Esophagus (tissue), 2 donors: ENCODE measurements around the gene RAPH1. TPM values are rescaled to one million over a fixed set of nuclear protein-coding genes. Genes with fewer than 3 reads are reported as not detected.

Experiments
- H3K27ac ChIP-seq, 2 donors: one replicate each; pipeline ENCODE4 v1.5.1; 2013; ENCODE audit warnings: low read depth in 2 of 2, mild to moderate bottlenecking in 2 of 2, inconsistent platforms in 1 of 2, low read length in 1 of 2, moderate library complexity in 1 of 2
- H3K27me3 ChIP-seq, 2 donors: one replicate each; pipeline ENCODE4 v1.6.1; 2013; ENCODE audit warnings: low read length in 2 of 2, control low read depth in 1 of 2, mild to moderate bottlenecking in 1 of 2; ENCODE audit not compliant: insufficient read depth in 2 of 2, control insufficient read depth in 1 of 2
- H3K36me3 ChIP-seq, 2 donors: one replicate each; pipeline ENCODE4 v1.6.1; 2013; ENCODE audit warnings: low read length in 1 of 2; ENCODE audit not compliant: control insufficient read depth in 2 of 2, insufficient read depth in 2 of 2
- H3K4me1 ChIP-seq, 2 donors: one replicate each; pipeline ENCODE4 v1.6.1; 2013; ENCODE audit warnings: low read length in 1 of 2; ENCODE audit not compliant: control insufficient read depth in 2 of 2, insufficient read depth in 2 of 2
- H3K4me3 ChIP-seq, 2 donors: one replicate each; pipeline ENCODE4 v1.5.1; 2013; ENCODE audit warnings: low read length in 2 of 2, mild to moderate bottlenecking in 2 of 2, low read depth in 1 of 2, moderate library complexity in 1 of 2
- H3K9me3 ChIP-seq, 2 donors: one replicate each; pipeline ENCODE4 v1.6.1; 2013; ENCODE audit warnings: mild to moderate bottlenecking in 2 of 2, low read depth in 1 of 2, low read length in 1 of 2, moderate library complexity in 1 of 2; ENCODE audit not compliant: control insufficient read depth in 2 of 2, insufficient read depth in 1 of 2
- WGBS, 2 donors: extraction: QIAGEN DNeasy Blood & Tissue Kit; methylation state at CpG; one replicate each; pipeline ENCODE4 v1.1.7; 2013; 5-methylcytosine and 5-hydroxymethylcytosine counted together
- polyA plus RNA-seq, 2 donors: library from polyadenylated mRNA; stranded (reverse); fragments of 200-250 nt; gene quantifications; one replicate each; pipeline ENCODE4 v1.2.3, GENCODE V29; 2013
- donor health status: healthy with polysubstance abuse.
- donor health status: Bipolar disorder and iron deficiency.

RAPH1 gene, protein sequence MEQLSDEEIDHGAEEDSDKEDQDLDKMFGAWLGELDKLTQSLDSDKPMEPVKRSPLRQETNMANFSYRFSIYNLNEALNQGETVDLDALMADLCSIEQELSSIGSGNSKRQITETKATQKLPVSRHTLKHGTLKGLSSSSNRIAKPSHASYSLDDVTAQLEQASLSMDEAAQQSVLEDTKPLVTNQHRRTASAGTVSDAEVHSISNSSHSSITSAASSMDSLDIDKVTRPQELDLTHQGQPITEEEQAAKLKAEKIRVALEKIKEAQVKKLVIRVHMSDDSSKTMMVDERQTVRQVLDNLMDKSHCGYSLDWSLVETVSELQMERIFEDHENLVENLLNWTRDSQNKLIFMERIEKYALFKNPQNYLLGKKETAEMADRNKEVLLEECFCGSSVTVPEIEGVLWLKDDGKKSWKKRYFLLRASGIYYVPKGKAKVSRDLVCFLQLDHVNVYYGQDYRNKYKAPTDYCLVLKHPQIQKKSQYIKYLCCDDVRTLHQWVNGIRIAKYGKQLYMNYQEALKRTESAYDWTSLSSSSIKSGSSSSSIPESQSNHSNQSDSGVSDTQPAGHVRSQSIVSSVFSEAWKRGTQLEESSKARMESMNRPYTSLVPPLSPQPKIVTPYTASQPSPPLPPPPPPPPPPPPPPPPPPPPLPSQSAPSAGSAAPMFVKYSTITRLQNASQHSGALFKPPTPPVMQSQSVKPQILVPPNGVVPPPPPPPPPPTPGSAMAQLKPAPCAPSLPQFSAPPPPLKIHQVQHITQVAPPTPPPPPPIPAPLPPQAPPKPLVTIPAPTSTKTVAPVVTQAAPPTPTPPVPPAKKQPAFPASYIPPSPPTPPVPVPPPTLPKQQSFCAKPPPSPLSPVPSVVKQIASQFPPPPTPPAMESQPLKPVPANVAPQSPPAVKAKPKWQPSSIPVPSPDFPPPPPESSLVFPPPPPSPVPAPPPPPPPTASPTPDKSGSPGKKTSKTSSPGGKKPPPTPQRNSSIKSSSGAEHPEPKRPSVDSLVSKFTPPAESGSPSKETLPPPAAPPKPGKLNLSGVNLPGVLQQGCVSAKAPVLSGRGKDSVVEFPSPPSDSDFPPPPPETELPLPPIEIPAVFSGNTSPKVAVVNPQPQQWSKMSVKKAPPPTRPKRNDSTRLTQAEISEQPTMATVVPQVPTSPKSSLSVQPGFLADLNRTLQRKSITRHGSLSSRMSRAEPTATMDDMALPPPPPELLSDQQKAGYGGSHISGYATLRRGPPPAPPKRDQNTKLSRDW
- polyA plus RNA-seq, result 1 to 10 TPM; 3.8 to 5.0 TPM

DNA sequence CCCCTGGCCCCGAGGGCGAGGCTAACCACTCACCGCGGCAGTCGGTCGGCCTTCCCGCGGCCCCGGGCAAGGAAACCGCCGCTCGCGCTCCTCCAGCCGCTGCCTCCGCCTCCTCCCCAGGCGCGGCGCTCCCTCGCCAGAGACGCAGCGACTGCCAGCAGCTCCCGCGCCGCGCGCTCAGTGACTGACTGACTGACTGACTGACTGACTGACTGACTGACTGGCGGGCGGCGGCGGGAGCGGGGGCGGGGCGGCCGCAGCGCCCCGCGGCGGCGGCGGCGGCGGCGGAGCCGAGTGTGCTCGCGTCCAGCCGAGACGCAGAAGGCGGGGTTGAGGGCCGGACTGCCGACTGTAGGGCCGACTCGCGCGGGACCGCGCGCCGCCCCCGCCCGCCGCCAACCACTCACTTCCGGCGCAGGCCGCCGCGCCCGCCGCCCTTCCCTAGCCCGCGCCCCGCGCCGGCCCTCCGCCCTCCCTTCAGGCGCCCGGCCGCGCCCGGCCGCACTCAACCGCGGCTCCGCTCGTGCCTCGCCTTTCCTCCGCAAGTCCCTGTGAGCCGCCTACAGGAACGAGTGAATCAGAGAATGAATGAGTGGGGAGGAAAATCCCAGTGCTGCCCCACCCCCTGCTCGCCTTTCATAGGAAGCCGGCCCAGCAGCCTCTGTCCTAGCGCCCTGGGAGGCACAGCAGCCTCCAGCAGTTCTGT, at the start of gene RAPH1:
RAPH1 (minus strand) TSS at position 224 of the 706 bp plus-strand sequence. CDS start 39,948 bp downstream, outside the sequence.
- WGBS, 2 donors, result 0% methylated on average over 70 to 92 of the region's 92 CpGs
- H3K36me3 ChIP-seq, result no peaks in the 10 kb centered on the region
- H3K4me3 ChIP-seq, result peak within 1 kb of the TSS; percentile 95 to 99
- peak within 1 kb of the TSS; percentile 96 to 98 for H3K27ac ChIP-seq
- no peaks in the 10 kb centered on the region for H3K27me3 ChIP-seq
- H3K4me1 ChIP-seq, result no peaks in the 10 kb centered on the region
- H3K9me3 ChIP-seq, result no peaks in the 10 kb centered on the region

DNA sequence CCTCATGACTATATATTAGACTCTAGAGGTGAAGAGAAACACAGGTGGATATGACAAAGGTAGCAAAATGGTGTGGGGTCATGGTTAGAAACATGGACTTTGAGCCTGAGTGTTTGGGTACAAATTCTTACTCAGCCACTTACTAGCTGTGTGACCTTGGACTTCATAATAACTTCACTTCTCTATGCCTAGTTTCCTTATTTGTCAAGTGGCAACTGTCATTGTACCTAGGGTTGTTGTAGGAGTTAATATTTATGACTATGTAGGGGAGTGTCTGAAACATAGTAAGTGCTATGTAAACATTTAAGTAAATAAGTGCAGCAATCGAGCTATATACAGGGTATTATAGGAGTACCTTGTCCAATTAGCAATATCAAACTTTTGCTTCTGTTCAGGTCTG, 49.7 kb upstream of the RAPH1 start:
- no peaks in the 10 kb centered on the region for H3K9me3 ChIP-seq
- peaks cover 2 to 9% of the 10 kb centered on the region in 2 donors for H3K4me1 ChIP-seq
- no peaks in the 10 kb centered on the region for H3K27me3 ChIP-seq
- H3K36me3 ChIP-seq, result no peaks in the 10 kb centered on the region
- H3K27ac ChIP-seq, result peak overlapping the region in 1 of 2 donors; percentile 50
- WGBS, 2 donors, result 47 to 71% methylated on average over 1 of the region's 1 CpG
- no peak overlapping the region for H3K4me3 ChIP-seq

DNA sequence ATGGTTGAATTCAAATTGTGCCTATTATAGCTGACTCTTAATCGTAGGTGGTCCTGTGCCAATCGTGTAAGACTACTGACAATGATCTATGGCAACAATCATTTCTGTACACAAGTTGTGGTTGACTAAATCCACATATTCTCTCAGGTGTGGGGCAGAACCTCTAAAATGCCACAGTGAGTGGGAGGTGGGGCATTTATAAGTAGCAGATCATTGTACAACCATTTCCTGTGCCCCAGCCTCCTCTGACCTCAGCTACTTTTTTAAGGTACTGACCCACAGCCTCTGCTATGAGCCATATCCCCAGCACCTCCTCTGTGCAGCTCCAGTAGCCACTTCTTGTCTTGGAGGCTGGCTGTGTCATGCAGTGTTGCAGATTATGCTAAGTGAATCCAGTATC, 48.6 kb upstream of the RAPH1 start:
- Histone ChIP-seq H3K4me3 (no peak overlapping the region), H3K4me1 (peaks cover 2 to 9% of the 10 kb centered on the region in 2 donors), H3K9me3 (no peaks in the 10 kb centered on the region), H3K27me3 (no peaks in the 10 kb centered on the region), H3K36me3 (no peaks in the 10 kb centered on the region), H3K27ac (peak overlapping the region in 1 of 2 donors; percentile 24)
- WGBS, 2 donors, result 36 to 62% methylated on average over 2 of the region's 2 CpGs

DNA sequence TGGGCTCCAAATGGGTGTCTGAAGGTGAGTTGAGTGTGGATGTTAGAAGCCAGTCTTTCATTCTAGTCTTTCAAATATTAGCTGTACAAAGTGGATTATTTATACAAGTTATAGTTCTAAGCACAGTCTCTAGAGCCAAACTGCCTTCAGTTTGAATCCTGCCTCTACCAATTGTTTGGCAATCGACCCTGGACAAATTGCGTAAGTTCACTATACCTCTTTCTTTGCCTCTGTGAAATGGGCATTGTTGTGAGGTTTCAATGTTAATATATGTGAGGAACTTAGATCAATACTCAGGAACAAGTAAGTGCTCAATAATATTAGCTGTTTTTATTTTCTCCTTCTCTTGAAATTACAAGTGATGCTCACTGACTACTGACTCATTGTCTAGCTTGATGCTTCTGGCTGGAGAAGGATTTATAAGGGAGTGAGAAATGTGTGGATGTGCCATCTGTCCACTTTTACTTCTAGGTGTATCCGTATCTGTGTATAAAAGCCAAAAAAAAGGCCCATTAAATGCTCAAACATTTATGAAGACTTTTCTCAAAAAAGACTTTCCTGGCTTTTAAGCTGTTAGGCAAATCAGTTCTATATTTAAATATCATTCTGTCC, 48.1 kb upstream of the RAPH1 start:
- peaks cover 2 to 9% of the 10 kb centered on the region in 2 donors for H3K4me1 ChIP-seq
- no peak overlapping the region for H3K4me3 ChIP-seq
- no peak overlapping the region for H3K27ac ChIP-seq
- H3K36me3 ChIP-seq, result no peaks in the 10 kb centered on the region
- H3K27me3 ChIP-seq, result no peaks in the 10 kb centered on the region
- no peaks in the 10 kb centered on the region for H3K9me3 ChIP-seq
- 87 to 89% methylated on average over 3 of the region's 3 CpGs for WGBS, 2 donors

DNA sequence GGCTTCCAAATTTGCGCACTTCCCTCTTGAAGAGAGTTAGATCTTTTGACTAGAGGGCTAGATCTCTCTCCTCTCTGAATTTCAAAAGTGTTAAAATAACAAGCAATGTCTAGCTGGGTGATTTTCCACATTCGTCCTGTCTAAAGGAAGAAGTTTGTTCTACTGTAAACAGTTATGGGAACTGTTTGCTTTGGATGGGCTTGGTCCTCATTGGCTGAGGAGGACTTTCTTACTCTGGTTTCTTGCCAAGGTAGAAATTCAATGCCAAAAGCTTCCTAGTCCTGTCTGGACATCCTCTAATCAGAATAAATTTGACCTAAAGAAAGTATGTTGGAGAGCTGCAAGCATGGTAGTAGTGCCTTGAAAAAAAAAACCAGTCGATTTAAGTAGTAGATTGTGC, 47.4 kb upstream of the RAPH1 start:
- 31 to 37% methylated on average over 3 of the region's 3 CpGs for WGBS, 2 donors
- Histone ChIP-seq H3K9me3 (no peaks in the 10 kb centered on the region), H3K27me3 (no peaks in the 10 kb centered on the region), H3K27ac (peak overlapping the region in 1 of 2 donors; percentile 32), H3K4me3 (no peak overlapping the region), H3K4me1 (peaks cover 2 to 9% of the 10 kb centered on the region in 2 donors), H3K36me3 (no peaks in the 10 kb centered on the region)

DNA sequence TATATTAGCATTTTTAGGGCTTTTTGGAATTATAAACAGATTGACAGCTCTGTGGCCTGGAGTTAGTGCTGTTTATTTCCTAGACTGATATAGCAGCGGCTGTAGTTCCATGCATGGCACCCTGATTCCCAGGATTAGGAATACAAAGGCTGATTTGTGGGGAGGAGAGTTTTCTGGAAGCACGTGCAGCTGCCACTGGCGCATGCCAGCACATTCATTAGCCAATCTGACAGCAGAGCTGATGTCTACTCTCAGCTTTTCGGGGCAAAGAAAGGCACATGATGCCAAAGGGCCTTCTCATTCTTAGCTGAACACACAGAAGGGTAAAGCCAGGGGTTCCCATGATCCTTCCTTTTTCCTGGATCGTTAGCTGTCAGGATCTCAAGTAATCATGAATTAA, 45.7 kb upstream of the RAPH1 start:
- H3K27me3 ChIP-seq, result no peaks in the 10 kb centered on the region
- H3K4me1 ChIP-seq, result peaks cover 2 to 7% of the 10 kb centered on the region in 2 donors

DNA sequence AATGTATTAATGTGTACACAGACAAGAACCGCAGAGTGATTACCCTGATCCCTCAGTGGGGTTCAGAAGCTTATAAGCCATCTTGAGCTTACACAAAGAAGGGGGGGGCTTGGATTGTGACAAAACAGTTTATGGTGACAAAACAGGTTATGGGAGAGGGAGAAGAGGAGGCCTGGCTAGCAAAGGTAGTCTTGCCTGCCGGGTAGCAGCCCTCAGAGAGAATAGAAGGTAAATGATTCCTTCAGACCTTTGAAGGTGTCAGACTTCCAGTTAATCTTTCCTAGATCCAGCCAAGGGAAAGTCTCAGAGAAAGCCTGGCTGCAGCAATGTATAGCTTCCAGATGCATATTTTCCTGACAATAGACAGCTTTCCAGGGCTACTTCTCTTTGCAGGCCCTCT, 44.6 kb upstream of the RAPH1 start:
- WGBS, 2 donors, result 48 to 49% methylated on average over 2 of the region's 2 CpGs
- Histone ChIP-seq H3K27me3 (no peaks in the 10 kb centered on the region), H3K4me1 (peaks cover 0 to 3% of the 10 kb centered on the region in 2 donors), H3K36me3 (no peaks in the 10 kb centered on the region), H3K4me3 (no peak overlapping the region), H3K27ac (peak overlapping the region; percentile 82 to 87), H3K9me3 (no peaks in the 10 kb centered on the region)

More for the DNA sequence above, 45.7 kb upstream of the RAPH1 start:
- no peaks in the 10 kb centered on the region for H3K36me3 ChIP-seq
- H3K27ac ChIP-seq, result peak overlapping the region; percentile 57 to 68
- H3K9me3 ChIP-seq, result no peaks in the 10 kb centered on the region
- WGBS, 2 donors, result 36 to 40% methylated on average over 5 of the region's 5 CpGs
- no peak overlapping the region for H3K4me3 ChIP-seq

DNA sequence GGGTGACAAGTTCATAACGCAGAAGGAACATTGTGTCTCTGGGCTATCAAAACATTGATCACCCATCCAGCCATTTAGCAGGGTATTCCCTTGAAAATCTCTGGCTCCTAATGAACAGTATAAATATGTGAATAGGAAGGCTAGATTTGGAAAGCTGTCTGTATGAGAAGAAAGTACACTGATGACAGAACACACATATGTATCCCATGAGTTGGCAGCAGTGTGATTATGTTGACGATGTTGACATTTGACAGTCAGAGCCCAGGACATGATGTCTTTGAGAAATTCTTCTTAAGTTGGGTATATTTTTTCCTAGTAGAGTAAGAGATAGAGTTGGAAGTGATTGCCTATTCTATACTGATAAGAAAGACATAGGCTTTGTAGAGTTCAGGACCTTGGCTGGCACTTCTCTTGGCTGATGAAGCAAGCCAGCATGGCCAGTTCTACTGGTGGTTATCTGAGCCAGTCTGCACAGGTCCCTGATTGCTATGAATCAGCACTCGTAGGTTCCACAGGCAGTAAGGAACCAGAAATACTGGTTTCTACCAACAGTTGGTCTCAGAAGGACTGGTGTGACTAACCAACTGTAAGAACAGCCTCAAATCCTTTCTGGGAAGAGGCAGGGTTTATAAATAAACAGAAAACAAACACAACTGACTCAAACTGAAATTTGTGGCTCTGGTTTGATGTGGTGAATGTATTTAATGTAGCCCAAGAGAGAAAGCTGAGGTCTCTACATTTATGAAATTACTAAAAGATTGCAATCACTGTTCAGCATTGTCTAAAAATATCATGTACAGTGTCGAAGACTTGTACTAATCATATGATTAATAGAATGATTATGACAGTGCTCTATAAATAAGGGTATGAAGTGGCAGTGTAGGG, 43.9 kb upstream of the RAPH1 start:
- no peaks in the 10 kb centered on the region for H3K36me3 ChIP-seq
- H3K4me1 ChIP-seq, result peaks cover 0 to 3% of the 10 kb centered on the region in 2 donors
- H3K27me3 ChIP-seq, result no peaks in the 10 kb centered on the region
- 31 to 37% methylated on average over 4 of the region's 4 CpGs for WGBS, 2 donors
- H3K27ac ChIP-seq, result peak overlapping the region; percentile 87 to 92
- no peaks in the 10 kb centered on the region for H3K9me3 ChIP-seq
- H3K4me3 ChIP-seq, result no peak overlapping the region
